NCI-H446 treated with DMSO at 0.1 percent for 48 hours (cell line): ENCODE measurements around the gene ZMYM3.

ENCODE experiments used
- DNase-seq: peaks from one replicate; lab custom pipeline; 2025; lab: John Stamatoyannopoulos, UW

ZMYM3 gene

DNA sequence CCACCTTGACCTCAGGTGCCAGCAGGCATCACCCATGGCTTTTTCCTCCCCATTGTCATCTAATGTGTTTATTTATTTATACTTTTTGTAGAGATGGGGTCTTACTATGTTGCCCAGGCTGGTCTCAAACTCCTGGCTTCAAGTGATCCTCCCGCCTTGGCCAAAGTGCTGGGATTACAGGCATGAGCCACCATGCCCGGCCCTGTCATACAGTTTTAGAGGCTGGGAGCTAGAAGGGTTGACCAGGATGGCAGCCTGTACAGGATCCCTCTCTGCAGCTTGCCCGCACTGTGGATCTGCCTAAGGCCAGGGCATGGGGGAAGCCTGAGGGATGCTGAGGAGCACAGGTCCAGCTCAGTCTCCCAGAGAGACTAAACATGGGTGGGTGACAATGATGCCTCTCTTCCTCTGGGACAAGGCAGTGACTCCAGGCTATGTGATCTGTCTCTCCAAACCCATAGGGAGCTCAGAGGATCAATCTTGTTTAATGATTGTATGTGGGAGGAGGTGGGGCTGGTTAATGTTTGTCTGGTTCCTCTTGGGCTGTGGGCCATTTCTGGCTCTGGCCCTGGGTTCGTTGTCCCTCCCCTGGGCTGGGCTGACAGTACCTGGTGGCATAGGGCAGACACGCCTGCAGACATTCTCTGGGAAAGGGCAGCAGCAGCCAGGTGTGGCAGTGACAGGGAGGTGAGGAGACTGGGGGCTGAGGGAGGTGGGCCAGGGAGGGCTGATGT, 39.2 kb downstream of the ZMYM3 start:
- DNase-seq: no peak

DNA sequence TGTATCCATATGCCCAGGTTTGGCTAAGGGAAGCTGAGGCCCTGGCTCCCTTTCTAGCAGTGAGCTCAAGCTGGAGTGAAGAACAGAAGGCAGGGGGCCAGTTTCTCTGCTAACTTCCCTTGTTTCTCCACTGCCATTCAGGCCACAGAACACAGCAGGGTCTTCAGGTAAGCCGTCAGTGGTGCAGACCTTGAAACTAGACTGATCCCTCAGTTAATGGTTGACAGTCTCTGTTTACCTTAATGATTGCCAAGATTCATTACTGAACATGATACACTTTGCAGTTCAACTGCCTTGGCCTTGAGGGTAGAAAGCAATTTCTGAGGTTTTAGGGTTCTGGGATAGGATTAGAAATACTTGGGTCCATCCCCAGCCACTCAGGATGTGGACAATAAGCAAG, 39.8 kb downstream of the ZMYM3 start:
- no peak for DNase-seq

DNA sequence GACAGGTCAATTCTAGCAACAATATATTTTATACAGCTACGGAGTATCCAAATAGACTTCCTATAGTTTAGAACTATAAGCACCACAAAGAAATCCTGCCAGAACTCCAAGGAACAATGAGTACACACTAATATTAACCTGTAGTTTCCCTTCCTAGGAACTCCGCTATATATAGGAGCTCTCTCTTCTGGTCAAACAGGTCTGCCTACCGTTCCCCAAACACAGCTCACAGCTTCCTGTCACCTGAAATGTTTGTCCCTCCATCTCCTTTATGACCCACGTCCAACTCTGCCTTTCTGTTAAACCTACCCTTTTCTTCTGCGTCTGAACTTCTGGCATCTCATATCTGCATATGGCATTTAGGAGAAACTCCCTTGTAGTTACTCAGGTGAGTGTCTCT, 41.4 kb downstream of the ZMYM3 start:
- DNase-seq: no peak

GRCh38 chrX:71210816-71211215, 43.1 kb downstream of the ZMYM3 start:
- DNase-seq: no peak

- DNase-seq: no peak
These were observed 54.5 kb downstream of the ZMYM3 start for GRCh38 chrX:71199252-71200008.

GRCh38 chrX:71198066-71198465, 55.9 kb downstream of the ZMYM3 start:
- DNase-seq: no peak

DNA sequence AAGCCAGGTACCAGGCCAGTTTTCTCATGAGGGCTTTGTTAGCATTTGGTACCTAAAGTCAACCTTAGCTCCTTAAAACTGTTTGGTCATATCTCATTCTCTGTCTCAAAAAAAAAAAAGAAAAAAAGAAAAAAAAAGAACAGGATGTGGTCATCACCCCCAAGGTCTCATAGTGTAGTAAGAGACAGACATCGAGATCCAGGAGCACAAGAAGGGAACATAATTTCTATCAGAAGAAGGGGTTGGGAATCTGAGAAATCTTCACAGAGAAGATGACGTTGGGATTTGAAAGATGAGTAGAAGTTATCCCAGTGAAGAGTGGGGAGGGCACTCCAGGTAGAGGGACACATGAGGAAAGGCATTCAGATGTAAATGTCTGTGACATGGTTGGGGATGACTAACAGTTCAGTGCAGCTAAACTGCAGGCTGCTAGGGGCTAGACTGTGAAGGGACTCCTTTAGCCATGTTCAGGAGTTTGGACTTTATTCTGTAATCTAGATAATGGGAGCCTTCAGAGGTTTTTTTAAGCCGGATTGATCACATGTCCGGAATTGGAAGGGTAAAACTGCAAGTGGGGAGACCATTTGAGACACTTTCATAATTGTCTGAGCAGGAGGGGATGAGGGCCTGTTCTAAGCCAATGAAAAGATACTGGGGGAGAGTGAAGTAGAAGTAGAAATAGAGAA, 57.8 kb downstream of the ZMYM3 start:
- no peak for DNase-seq

- no peak for DNase-seq
These were observed 62.7 kb downstream of the ZMYM3 start for GRCh38 chrX:71191248-71191647.
